Right cardiac atrium (tissue), 5 donors: Measurements from ENCODE around the gene LDOC1. TPM values are rescaled to one million over a fixed set of nuclear protein-coding genes. Genes with fewer than 3 reads are reported as not detected.
"Not testable (repeated sequence)": the region's sequence is repeated elsewhere in the genome, so short reads cannot be mapped to it uniquely, and the experiment has no call there.

Experiments
- ATAC-seq, 2 donors: fragments of 200-7000 bp; cut with Tn5 transposase; one replicate each; pipeline versions ENCODE4 v1.8.0 to v1.9.1; 2020; ENCODE audit warnings: moderate library complexity in 2 of 2, mild to moderate bottlenecking in 1 of 2
- DNase-seq, 3 donors: peaks; one replicate each; pipeline ENCODE4 v3.0.0-alpha.2; 2020
- H3K27ac ChIP-seq: one replicate; pipeline ENCODE4 v1.5.1; 2013; ENCODE audit warnings: mild to moderate bottlenecking, low read length, control low read depth, moderate library complexity
- H3K27me3 ChIP-seq: one replicate; pipeline ENCODE4 v1.6.1; 2013; ENCODE audit not compliant: control insufficient read depth, insufficient read depth
- H3K4me1 ChIP-seq: one replicate; pipeline ENCODE4 v1.6.1; 2013; ENCODE audit warnings: low read length; ENCODE audit not compliant: control insufficient read depth, insufficient read depth
- H3K4me3 ChIP-seq: one replicate; pipeline ENCODE4 v1.5.1; 2013; ENCODE audit warnings: low read length, control low read depth
- H3K9me3 ChIP-seq: one replicate; pipeline ENCODE4 v1.6.1; 2013; ENCODE audit warnings: low read length; ENCODE audit not compliant: control insufficient read depth
- WGBS: extraction: QIAGEN DNeasy Blood & Tissue Kit; methylation state at CpG from one replicate; pipeline ENCODE4 v1.1.7; 2013; 5-methylcytosine and 5-hydroxymethylcytosine counted together
- intact Hi-C, 4 donors: fragments of 100-400 bp; cut with DNase I; formaldehyde crosslinking; loops; one replicate each; pipeline versions ENCODE4 v1.11.0 to v1.14.0; 2022 to 2023
- polyA plus RNA-seq: library from polyadenylated mRNA; stranded (reverse); fragments of 200-250 nt; gene quantifications from one replicate; pipeline ENCODE4 v1.2.3, GENCODE V29; 2013
- total RNA-seq, 4 donors: library from RNA; stranded (reverse); fragmentation: NEBNext Ultra II Directional; extraction: Animal tissue kit (Norgen Biotek cat#: 25700); gene quantifications; one replicate each; pipeline ENCODE4 v1.2.1, GENCODE V29; 2021
- donor health status: healthy with polysubstance abuse.
- donor health status: DM: no; HTN: yes; CAD: no.
- donor health status: DM: no; HTN: no; CAD: no.
- donor health status: DM: no; HTN: yes; CAD: no; lungs with severe emphysema.
- donor health status: DM: yes; HTN: yes; CAD: no.

LDOC1 gene
- total and polyA plus RNA-seq, 5 donors: 6.1 to 9.2 (median 6.9) TPM

- Histone ChIP-seq H3K27ac (no peak overlapping the region), H3K27me3 (no peaks in the 10 kb centered on the region), H3K9me3 (no peaks in the 10 kb centered on the region), H3K4me3 (no peak overlapping the region), H3K4me1 (no peaks in the 10 kb centered on the region)
- WGBS: 92% methylated on average over 3 of the region's 3 CpGs
- intact Hi-C loops: no loop called here
- ATAC-seq (no peak), DNase-seq (no peak)
These were observed 18.8 kb downstream of the LDOC1 start for GRCh38 chrX:141158084-141158483.

DNA sequence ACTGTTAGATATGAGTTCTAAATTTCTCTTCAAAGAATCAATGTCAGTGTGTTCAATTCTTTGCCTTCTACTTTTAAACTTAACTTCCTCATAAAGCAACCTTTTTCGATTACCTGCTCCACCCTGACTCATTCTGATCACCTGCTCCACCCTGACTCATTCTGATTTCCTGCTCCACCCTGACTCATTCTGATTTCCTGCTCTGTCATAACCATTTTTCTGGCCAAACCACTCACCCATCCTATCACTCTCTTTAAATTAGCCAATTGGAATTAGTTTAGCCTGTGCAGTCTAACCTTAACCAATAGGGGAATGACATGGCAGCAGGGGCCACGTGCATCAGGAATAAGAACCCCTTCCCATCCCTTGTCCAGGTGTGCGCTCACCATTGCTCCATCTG is 21.7 kb downstream of the LDOC1 start:
- H3K27me3 ChIP-seq, H3K9me3 ChIP-seq, H3K4me3 ChIP-seq, ATAC-seq, DNase-seq, H3K4me1 ChIP-seq, intact Hi-C loops, H3K27ac ChIP-seq: not testable (repeated sequence)
- 86% methylated on average over 3 of the region's 3 CpGs for WGBS

GRCh38 chrX:141142946-141143345 is 34.0 kb downstream of the LDOC1 start:
- 62% methylated on average over 3 of the region's 3 CpGs for WGBS
- Histone ChIP-seq H3K4me1 (no peaks in the 10 kb centered on the region), H3K27ac (no peak overlapping the region), H3K27me3 (no peaks in the 10 kb centered on the region), H3K9me3 (no peaks in the 10 kb centered on the region), H3K4me3 (no peak overlapping the region)
- intact Hi-C loops: no loop called here
- DNase-seq: no peak
- ATAC-seq: no peak

GRCh38 chrX:141133272-141133671 is 43.7 kb downstream of the LDOC1 start:
- H3K4me1 ChIP-seq: no peaks in the 10 kb centered on the region
- H3K9me3 ChIP-seq: no peaks in the 10 kb centered on the region
- ATAC-seq (no peak), DNase-seq (no peak)
- no peaks in the 10 kb centered on the region for H3K27me3 ChIP-seq
- no peak overlapping the region for H3K4me3 ChIP-seq
- no peak overlapping the region for H3K27ac ChIP-seq
- intact Hi-C loops: no loop called here
- WGBS: 76% methylated on average over 8 of the region's 8 CpGs

GRCh38 chrX:141127146-141127545 is 49.8 kb downstream of the LDOC1 start:
- no peak overlapping the region for H3K4me3 ChIP-seq
- H3K4me1 ChIP-seq: no peaks in the 10 kb centered on the region
- intact Hi-C loops: no loop called here
- no peak for DNase-seq
- no peaks in the 10 kb centered on the region for H3K27me3 ChIP-seq
- no peaks in the 10 kb centered on the region for H3K9me3 ChIP-seq
- WGBS: 83% methylated on average over 2 of the region's 2 CpGs
- no peak for ATAC-seq
- H3K27ac ChIP-seq: no peak overlapping the region

Other genes with a start within 250 kb of the LDOC1 start
- not detected for gene SPANXB1, start 174.5 kb downstream of the LDOC1 start, total RNA-seq
- not detected for gene SPANXB1, start 174.5 kb downstream of the LDOC1 start, polyA plus RNA-seq
- not detected for gene SPANXC, start 65.4 kb upstream of the LDOC1 start, total RNA-seq
- not detected for gene SPANXC, start 65.4 kb upstream of the LDOC1 start, polyA plus RNA-seq